ENCODE results near the gene PPP1R7. TPM values are rescaled to one million over a fixed set of nuclear protein-coding genes. Genes with fewer than 3 reads are reported as not detected.

The PPP1R7 gene
- total and polyA plus RNA-seq, 9 of the 15 experiments (the other 6 are each of a cell fraction or from before 2014, with no cell fraction given) = 37.5 to 75.0 (median 50.5) TPM

DNA sequence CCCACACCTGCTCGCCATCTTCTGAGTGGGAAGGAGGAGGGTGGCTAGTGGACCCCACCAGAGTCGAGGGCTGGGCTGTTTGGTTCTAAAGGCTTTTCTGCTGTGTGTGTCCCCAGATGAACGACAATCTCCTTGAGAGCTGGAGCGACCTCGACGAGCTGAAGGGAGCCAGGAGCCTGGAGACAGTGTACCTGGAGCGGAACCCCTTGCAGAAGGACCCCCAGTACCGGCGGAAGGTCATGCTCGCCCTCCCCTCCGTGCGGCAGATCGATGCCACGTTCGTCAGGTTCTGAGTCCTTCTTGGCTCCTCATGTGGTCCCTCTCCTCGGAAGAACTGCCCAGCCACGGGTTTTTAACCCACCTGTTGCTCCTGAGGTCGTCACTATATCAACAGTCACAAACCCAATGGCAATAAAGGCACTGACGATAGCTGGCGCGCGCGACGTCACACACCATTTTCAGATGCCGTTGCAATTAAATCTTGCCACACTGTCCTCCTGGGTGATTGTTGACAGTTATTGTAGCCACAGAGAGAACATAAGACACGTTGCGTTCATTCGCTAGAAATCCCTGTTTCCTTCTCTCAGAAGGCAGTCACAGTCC lies 32.4 kb downstream of the PPP1R7 start:
- FAIRE-seq = no peak
- in situ Hi-C loops (cut with MboI) = no loop called here

GRCh38 chr2:241183221-241183620 lies 33.0 kb downstream of the PPP1R7 start:
- H3K4me2 ChIP-seq (ENCODE audit: insufficient read depth, low read length) = no peak overlapping the region
- CTCF ChIA-PET (ENCODE audit: low intra/inter-chr PET ratio) = no interaction called here
- no peak for DNase-seq (ENCODE audit: extremely low read depth in 1 of 4, low spot score in 3 of 4)
- no peak overlapping the region for H3K4me3 ChIP-seq
- no peak overlapping the region for H3K27ac ChIP-seq (ENCODE audit: extremely low read depth, low read depth, low read length)
- in situ Hi-C loops (cut with MboI) = no loop called here
- TF ChIP-seq DIDO1 (tag; IDR thresholded peaks at IDR 0.05; ENCODE audit: low read depth) (no peak), ZNF644 (tag; IDR thresholded peaks at IDR 0.05; ENCODE audit: low read depth) (no peak), ZNF511 (CRISPR knock-in tag; IDR thresholded peaks at IDR 0.05) (no peak), MCM2 (IDR thresholded peaks at IDR 0.05; ENCODE audit: low read depth) (no peak), FIP1L1 (IDR thresholded peaks at IDR 0.05; ENCODE audit: low read depth, low read length, poor library complexity, severe bottlenecking) (no peak), SRSF7 (optimal IDR thresholded peaks at IDR 0.05; ENCODE audit: low read depth, low read length) (no peak)
- TF ChIP-seq, protein P1, sequence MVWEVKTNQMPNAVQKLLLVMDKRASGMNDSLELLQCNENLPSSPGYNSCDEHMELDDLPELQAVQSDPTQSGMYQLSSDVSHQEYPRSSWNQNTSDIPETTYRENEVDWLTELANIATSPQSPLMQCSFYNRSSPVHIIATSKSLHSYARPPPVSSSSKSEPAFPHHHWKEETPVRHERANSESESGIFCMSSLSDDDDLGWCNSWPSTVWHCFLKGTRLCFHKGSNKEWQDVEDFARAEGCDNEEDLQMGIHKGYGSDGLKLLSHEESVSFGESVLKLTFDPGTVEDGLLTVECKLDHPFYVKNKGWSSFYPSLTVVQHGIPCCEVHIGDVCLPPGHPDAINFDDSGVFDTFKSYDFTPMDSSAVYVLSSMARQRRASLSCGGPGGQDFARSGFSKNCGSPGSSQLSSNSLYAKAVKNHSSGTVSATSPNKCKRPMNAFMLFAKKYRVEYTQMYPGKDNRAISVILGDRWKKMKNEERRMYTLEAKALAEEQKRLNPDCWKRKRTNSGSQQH (CRISPR knock-in tag; IDR thresholded peaks at IDR 0.05) = no peak
- no TSS peak for BruUV-seq (replicated peaks)
- FAIRE-seq = no peak
- H3K27me3 ChIP-seq (ENCODE audit: control insufficient read depth in 2 of 2, insufficient read depth in 2 of 2, low read length in 2 of 2) = no peaks in the 10 kb centered on the region; a peak in 1 of 5 replicates
- H4K20me1 ChIP-seq (replicated peaks; ENCODE audit: control insufficient read depth, insufficient read depth, low read length) = no peaks in the 10 kb centered on the region
- peaks cover 0 to 5% of the 10 kb centered on the region in 2 experiments; a peak in 2 of 5 replicates for H3K4me1 ChIP-seq (replicated peaks in 1 of 2; ENCODE audit: control insufficient read depth in 2 of 2, insufficient read depth in 2 of 2, low read length in 2 of 2)
- H3K36me3 ChIP-seq (ENCODE audit: control insufficient read depth, insufficient read depth, low read length) = 0 out of 3 replicates have a peak, but pooled peaks cover 7% of the 10 kb centered on the region
- no peak overlapping the region for H2AFZ ChIP-seq (ENCODE audit: low read depth, low read length)
- H3K9me1 ChIP-seq (ENCODE audit: control insufficient read depth, insufficient read depth, low read length) = no peaks in the 10 kb centered on the region
- no peaks in the 10 kb centered on the region for H3K79me2 ChIP-seq (ENCODE audit: control insufficient read depth, insufficient read depth, low read length)
- intact Hi-C loops (cut with micrococcal nuclease) = no loop called here
- WGBS (ENCODE audit: insufficient coverage, low coverage, missing lambda C conversion rate) = 59% methylated on average over 8 of the region's 9 CpGs
- no peak overlapping the region for H3K9ac ChIP-seq (ENCODE audit: insufficient read depth in 1 of 2, low read depth in 2 of 2, low read length in 2 of 2)
- no peaks in the 10 kb centered on the region for H3K9me3 ChIP-seq (replicated peaks; ENCODE audit: control insufficient read depth, insufficient read depth, low read depth, low read length)
- ATAC-seq = no peak
- POLR2A ChIA-PET = no interaction called here

More for the DNA sequence above, 32.4 kb downstream of the PPP1R7 start:
- 65% methylated on average over 16 of the region's 28 CpGs for WGBS (ENCODE audit: insufficient coverage, low coverage, missing lambda C conversion rate)
- no peak for ATAC-seq
- H3K9me1 ChIP-seq (ENCODE audit: control insufficient read depth, insufficient read depth, low read length) = no peaks in the 10 kb centered on the region
- H3K4me2 ChIP-seq (ENCODE audit: insufficient read depth, low read length) = no peak overlapping the region
- no peak overlapping the region for H3K9ac ChIP-seq (ENCODE audit: insufficient read depth in 1 of 2, low read depth in 2 of 2, low read length in 2 of 2)
- BruUV-seq (replicated peaks) = no TSS peak
- no peak for DNase-seq (ENCODE audit: extremely low read depth in 1 of 4, low spot score in 3 of 4)
- H2AFZ ChIP-seq (ENCODE audit: low read depth, low read length) = no peak overlapping the region
- peaks cover 0 to 4% of the 10 kb centered on the region in 2 experiments; a peak in 2 of 5 replicates for H3K4me1 ChIP-seq (replicated peaks in 1 of 2; ENCODE audit: control insufficient read depth in 2 of 2, insufficient read depth in 2 of 2, low read length in 2 of 2)
- intact Hi-C loops (cut with micrococcal nuclease) = no loop called here
- H3K27me3 ChIP-seq (ENCODE audit: control insufficient read depth in 2 of 2, insufficient read depth in 2 of 2, low read length in 2 of 2) = no peaks in the 10 kb centered on the region
- no peaks in the 10 kb centered on the region for H3K79me2 ChIP-seq (ENCODE audit: control insufficient read depth, insufficient read depth, low read length)
- 0 out of 3 replicates have a peak, but pooled peaks cover 7% of the 10 kb centered on the region for H3K36me3 ChIP-seq (ENCODE audit: control insufficient read depth, insufficient read depth, low read length)
- no peak overlapping the region for H3K4me3 ChIP-seq
- CTCF ChIA-PET (ENCODE audit: low intra/inter-chr PET ratio) = no interaction called here
- no peak for TF ChIP-seq RHOXF2B (CRISPR knock-in tag; conservative IDR thresholded peaks at IDR 0.05)
- TF ChIP-seq ZNF239 (CRISPR knock-in tag; IDR thresholded peaks at IDR 0.05) = peak; percentile 83
- TF ChIP-seq FIP1L1 (IDR thresholded peaks at IDR 0.05; ENCODE audit: low read depth, low read length, poor library complexity, severe bottlenecking) = no peak
- TF ChIP-seq MTA3 (IDR thresholded peaks at IDR 0.05; ENCODE audit: borderline replicate concordance) = no peak
- POLR2A ChIA-PET = no interaction called here
- no peaks in the 10 kb centered on the region for H3K9me3 ChIP-seq (replicated peaks; ENCODE audit: control insufficient read depth, insufficient read depth, low read depth, low read length)
- H4K20me1 ChIP-seq (replicated peaks; ENCODE audit: control insufficient read depth, insufficient read depth, low read length) = no peaks in the 10 kb centered on the region
- no peak overlapping the region for H3K27ac ChIP-seq (ENCODE audit: extremely low read depth, low read depth, low read length)

Data from K562 (cell line).